ENCODE measurements around the gene SCN9A.

DNA sequence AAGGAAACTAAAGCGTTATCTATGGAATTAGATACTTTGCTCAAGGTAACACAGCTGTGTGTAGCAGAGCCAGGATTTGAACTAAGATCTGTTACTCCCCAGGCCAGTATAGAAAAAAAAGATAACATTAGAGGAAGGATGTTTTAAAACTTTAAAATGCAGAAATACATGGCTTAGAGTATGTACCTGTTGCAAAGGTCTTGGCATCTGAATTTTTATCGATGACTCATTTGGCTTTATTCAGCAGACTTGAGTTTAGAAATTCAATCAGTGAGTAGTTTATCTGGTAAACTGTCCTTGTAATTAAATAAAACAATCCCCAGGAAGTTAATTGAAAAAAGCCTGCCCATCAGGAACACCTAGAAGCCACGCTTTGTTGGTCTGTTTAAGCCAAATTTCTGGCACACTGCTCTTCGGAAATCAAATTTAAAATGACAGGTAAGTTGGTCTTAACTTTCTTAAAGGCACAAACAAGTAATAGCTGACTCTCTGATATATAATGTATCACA lies 36.9 kb downstream of the SCN9A start:
- TF ChIP-seq, protein P1, sequence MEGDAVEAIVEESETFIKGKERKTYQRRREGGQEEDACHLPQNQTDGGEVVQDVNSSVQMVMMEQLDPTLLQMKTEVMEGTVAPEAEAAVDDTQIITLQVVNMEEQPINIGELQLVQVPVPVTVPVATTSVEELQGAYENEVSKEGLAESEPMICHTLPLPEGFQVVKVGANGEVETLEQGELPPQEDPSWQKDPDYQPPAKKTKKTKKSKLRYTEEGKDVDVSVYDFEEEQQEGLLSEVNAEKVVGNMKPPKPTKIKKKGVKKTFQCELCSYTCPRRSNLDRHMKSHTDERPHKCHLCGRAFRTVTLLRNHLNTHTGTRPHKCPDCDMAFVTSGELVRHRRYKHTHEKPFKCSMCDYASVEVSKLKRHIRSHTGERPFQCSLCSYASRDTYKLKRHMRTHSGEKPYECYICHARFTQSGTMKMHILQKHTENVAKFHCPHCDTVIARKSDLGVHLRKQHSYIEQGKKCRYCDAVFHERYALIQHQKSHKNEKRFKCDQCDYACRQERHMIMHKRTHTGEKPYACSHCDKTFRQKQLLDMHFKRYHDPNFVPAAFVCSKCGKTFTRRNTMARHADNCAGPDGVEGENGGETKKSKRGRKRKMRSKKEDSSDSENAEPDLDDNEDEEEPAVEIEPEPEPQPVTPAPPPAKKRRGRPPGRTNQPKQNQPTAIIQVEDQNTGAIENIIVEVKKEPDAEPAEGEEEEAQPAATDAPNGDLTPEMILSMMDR (IDR thresholded peaks at IDR 0.05; ENCODE audit: low read depth, low read length, poor library complexity, severe bottlenecking), result no peak
- no peak for TF ChIP-seq EZH2phosphoT487 (IDR thresholded peaks at IDR 0.05; ENCODE audit: borderline replicate concordance, low read length)
